HG03457 (cell line): ENCODE measurements around the gene KCNN3.
A peak's percentile ranks its signal among the peaks of the same experiment; 100 is the strongest.
"Not testable (repeated sequence)": the region's sequence is repeated elsewhere in the genome, so short reads cannot be mapped to it uniquely, and the experiment has no call there.

Experiments used
- ATAC-seq: cut with Tn5 transposase; IDR thresholded peaks from one replicate; pipeline ENCODE4 v1.9.1; 2021; ENCODE audit warnings: moderate number of reproducible peaks; ENCODE audit not compliant: unreplicated experiment

Gene KCNN3

GRCh38 chr1:154870115-154870571 is at the start of gene KCNN3:
Gene KCNN3, minus strand, starts transcription at chr1:154870281. Its CDS starts 317 bp downstream, at chr1:154869964.
- peak; percentile 56 for ATAC-seq

DNA sequence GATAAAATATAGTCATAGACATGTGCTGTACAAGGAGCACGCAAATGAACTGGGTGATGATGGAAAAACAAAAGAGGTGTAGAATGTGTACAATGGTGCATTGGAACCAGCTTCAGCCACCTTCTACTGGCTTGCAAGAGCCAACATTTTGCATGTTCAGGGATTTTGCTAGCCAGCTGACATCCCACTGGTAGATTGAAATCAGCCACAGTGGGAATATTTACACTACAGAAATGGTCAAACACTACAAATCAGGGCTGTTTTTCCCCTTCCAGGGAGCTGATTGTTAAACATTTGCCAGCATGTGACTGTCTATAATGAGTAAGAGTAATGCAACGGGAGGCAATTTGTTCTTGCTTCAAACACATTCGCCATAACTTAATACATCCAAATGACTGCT is 43.2 kb upstream of the KCNN3 start:
- no peak for ATAC-seq

- ATAC-seq, result no peak
Measured at GRCh38 chr1:154912755-154913154, 42.7 kb upstream of the KCNN3 start.

GRCh38 chr1:154911691-154912550 is 41.8 kb upstream of the KCNN3 start:
- ATAC-seq, result no peak

GRCh38 chr1:154910851-154911250 is 40.8 kb upstream of the KCNN3 start:
- ATAC-seq, result no peak

DNA sequence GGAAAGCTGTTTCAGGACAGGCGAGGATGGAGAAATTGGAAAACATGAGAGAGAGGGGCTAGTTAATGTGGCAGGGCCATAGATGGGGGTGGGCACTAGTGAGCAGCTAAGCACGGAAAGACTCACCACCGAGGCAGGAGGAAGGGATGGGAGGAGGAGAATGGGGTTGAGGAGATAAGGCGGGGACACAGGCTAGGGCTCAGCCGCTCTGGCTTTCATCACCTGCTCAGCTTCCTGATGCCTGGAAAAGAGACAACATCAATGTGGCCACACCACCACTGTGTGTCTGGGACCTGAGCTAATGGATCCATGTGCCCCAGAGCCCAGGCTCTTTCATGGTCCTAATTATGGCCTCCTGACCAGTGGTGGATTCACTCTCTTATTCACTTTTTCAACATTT is 38.9 kb upstream of the KCNN3 start:
- no peak for ATAC-seq

DNA sequence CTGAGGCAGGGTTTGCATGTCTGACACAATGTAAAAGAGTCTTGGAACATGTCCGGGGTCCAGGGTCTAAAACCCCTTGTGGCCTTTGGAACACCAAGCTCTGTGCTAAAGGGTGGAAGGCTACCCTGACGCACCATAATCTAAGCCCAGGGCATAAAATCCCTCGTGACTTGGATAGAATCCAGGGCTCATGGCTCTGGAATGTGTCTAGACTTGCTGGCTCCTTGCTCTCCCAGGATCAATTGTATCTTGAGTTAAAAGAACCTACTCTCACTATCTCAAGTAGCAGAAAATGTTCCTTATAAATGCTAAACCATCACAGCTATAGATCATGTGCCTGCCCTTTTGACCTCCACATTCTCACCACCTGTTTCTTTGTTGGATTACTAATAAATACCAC is 38.0 kb upstream of the KCNN3 start:
- ATAC-seq, result not testable (repeated sequence)

DNA sequence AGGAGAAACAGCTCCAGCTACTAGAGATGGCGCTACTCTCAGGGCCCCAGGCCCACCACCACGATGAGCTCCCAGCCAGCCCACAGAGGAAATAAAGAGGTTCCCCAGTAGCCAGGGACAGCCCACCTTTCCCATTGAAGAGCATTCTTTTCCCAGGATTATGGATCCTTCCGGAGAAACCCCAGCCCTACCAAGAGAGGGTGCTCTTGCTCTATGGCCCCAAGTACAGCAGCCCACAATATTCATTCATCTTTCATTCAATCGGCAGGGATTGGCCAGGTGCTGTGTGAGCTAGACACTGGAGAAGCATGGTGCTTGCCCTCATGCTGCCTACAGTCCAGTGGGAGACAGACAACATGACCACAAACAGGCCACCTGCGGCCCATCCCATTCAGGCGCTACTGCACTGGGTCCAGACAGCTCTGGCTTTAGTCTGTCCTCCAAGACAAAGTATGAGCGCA is 36.6 kb upstream of the KCNN3 start:
- no peak for ATAC-seq

DNA sequence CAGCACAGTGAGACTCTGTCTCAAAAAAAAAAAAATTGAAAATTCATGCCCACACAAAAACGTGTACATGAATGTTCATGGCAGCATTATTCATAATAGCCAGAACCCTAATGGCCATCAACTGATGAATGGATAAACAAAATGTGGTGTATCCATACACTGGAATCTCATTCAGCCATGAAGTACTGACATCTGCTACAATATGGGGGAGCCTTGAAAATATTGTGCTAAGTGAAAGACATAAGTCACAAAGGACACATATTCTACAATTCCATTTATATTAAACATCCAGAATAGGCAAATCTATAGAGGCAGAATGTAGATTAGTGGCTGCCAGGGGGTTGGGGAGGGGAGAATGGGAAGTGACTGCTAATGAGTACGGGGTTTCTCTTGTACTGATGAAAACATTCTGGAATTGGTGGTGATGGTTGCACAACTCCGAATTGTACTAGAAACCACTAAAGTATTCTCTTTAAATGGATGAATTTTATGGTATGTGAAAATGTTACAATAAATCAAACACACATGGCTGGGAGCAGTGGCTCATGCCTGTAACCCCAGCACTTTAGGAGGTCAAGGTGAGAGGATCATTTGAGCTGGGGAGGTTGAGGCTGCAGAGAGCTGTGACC is 33.0 kb upstream of the KCNN3 start:
- no peak for ATAC-seq

- ATAC-seq, result no peak
Measured at GRCh38 chr1:154901591-154901990, 31.5 kb upstream of the KCNN3 start.

DNA sequence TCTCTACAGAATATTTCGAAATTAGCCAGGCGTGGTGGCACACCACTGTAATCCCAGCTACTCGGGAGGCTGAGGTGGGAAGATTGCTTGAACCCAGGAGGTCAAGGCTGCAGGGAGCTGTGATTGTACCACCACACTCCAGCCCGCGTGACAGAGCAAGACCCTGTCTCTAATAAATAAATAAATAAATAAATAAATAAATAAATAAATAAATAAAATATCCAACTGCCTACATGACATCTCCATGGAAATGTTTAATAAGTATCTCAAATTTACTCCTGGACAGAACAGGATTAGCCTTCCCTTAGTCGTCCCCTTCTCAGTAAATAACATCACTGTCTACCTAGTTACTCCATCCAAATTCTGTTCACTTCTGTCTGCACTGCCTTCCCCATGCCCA is 29.0 kb upstream of the KCNN3 start:
- ATAC-seq, result no peak

- ATAC-seq, result no peak
Measured at GRCh38 chr1:154896771-154897286, 26.7 kb upstream of the KCNN3 start.

- no peak for ATAC-seq
Measured at GRCh38 chr1:154895798-154896197, 25.7 kb upstream of the KCNN3 start.

GRCh38 chr1:154891452-154891851 is 21.4 kb upstream of the KCNN3 start:
- no peak for ATAC-seq

GRCh38 chr1:154888757-154889156 is 18.7 kb upstream of the KCNN3 start:
- no peak for ATAC-seq

GRCh38 chr1:154886281-154887015 is 16.4 kb upstream of the KCNN3 start:
- no peak for ATAC-seq

DNA sequence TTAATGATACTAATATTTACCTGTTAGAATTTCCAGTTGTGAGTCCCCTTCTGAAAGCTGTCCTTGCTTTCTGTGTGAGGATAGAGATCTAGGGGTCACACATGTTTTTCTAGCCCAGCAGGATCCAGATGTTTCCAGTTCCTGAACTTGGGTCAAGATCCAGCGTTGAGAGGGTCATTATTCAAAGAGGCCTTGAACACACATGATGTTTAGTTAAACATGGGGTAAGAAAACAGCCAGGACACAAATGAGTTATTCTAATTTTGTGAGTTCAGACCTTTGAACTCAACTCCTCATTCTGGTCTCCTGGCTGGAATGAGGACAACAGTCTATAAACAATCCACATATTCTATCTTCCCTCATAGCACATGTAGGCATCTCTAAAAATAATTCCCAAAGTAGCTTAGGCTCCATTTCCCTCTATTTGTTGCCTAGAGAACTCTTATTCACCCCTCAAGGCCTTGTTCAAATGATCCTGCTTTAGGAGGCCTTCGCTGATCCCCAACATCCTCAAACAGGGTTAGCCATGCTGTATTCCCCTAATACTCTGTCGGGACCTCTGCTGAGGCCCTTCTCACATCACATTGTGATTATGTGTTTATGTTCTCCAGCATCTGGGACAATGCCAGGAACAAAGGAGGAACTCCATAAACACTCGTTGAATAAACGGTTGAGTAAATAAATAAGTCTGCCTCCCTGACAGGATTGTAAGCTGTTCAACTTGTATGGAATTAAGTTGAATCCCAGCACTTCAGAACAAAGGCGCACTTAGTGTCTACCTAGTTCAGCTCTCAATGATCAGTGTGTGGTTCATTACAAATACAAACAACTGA is 15.0 kb upstream of the KCNN3 start:
- no peak for ATAC-seq

DNA sequence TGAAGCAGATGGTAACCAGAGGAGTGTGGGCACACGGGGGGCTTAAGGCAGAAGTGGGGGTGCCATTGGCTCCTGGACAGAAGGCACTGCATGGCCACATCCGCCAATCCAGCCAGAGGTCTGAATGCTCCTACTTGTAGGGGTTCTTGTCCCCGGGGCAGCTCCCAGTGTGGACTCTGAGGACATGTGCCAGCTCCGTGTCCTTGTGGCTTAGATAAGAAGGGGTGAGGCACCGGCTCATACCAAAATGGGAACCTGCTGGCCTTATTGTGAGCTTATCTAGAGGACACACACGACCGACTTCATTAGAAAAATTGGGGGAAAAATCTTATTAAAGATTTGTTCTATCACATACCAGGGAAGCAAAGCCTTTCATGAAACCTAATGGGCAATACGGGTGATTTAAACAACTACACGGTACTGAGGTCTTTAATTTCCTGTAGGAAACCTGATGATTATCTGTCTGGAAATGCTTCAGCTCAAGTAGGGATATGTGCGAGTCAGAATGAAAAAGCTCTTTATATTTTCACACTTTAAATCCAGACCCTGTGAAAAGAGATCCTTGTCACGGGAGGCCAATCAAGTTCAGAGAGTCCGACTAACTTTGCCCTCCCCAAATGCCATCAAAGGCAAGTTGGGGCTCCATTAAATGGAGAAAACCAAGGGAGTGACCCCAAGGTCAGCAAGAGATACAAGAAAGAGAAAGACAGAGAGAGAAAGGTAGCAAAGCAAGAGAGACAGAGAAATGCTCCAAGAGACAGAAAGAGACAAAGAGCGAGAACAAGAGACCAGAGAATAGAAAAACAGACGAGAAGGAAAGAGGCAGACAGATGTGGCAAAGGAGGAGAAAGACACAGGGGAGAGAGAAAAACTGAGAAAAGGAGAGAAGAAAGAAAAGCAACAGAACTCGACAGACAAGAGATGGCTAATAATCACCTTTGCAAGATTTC is 14.1 kb upstream of the KCNN3 start:
- no peak for ATAC-seq

GRCh38 chr1:154881820-154882535 is 11.9 kb upstream of the KCNN3 start:
- ATAC-seq, result no peak
